G401 (cell line): ENCODE results near the gene AP3S1. TPM values are rescaled to one million over a fixed set of nuclear protein-coding genes. Genes with fewer than 3 reads are reported as not detected.
"Not testable (repeated sequence)": the region's sequence is repeated elsewhere in the genome, so short reads cannot be mapped to it uniquely, and the experiment has no call there.

Source experiments
- DNase-seq: peaks from one replicate; pipeline ENCODE4 v3.0.0-alpha.2; 2015; ENCODE audit warnings: low spot score
- in situ Hi-C: cut with HindIII; loops from 2 replicates; pipeline ENCODE4 v1.10.0; 2016; ENCODE audit warnings: low sequenced_read_pairs, mixed read lengths
- total RNA-seq: library from RNA; depleted of rRNA; stranded (reverse); fragments of >200 nt; shearing (Covaris generic); gene quantifications from 2 replicates; pipeline ENCODE4 v1.2.3, GENCODE V29; 2014

The AP3S1 gene
- total RNA-seq, 1 experiment from 2014 or later = 39.2 TPM

DNA sequence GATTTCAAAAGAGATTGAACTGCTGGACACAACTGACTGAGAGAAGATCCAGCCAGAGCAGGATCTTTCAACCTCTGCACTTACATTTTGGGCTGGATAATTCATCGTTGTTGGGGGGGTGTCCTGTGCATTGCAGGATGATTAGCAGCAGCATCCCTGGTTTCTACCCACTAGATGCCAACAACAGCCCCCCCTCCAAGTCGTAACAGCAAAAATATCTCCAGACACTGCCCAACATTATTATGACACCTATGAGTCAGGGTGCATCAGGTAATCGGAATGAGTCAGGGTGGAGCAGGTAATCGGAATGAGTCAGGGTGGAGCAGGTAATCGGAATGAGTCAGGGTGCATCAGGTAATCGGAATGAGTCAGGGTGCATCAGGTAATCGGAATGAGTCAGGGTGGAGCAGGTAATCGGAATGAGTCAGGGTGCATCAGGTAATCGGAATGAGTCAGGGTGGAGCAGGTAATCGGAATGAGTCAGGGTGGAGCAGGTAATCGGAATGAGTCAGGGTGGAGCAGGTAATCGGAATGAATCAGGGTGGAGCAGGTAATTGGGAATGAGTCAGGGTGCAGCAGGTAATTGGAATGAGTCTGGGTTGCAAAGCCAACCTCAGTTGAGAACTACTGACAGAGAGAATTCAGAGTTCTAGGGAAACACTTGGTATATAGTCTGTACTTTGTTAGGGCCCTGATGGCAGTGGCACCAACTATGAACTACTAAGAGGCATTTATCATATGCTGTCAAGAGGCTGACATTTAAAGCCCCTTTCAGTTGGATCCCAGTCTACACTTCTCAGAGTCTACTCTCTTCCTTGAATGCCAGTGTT lies 87.1 kb downstream of the AP3S1 start:
- DNase-seq, in situ Hi-C loops: not testable (repeated sequence)

DNA sequence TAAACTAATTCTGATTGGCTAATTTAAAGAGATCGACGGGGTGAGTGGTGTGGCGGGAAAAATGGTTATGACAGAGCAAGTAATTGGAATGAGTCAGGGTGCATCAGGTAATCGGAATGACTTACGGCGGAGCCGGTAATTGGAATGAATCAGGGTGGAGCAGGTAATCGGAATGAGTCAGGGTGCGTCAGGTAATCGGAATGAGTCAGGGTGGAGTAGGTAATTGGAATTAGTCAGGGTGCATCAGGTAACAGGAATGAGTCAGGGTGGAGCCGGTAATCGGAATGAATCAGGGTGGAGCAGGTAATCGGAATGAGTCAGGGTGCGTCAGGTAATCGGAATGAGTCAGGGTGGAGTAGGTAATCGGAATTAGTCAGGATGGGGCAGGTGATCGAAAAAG lies 88.4 kb downstream of the AP3S1 start:
- DNase-seq, in situ Hi-C loops: not testable (repeated sequence)

DNA sequence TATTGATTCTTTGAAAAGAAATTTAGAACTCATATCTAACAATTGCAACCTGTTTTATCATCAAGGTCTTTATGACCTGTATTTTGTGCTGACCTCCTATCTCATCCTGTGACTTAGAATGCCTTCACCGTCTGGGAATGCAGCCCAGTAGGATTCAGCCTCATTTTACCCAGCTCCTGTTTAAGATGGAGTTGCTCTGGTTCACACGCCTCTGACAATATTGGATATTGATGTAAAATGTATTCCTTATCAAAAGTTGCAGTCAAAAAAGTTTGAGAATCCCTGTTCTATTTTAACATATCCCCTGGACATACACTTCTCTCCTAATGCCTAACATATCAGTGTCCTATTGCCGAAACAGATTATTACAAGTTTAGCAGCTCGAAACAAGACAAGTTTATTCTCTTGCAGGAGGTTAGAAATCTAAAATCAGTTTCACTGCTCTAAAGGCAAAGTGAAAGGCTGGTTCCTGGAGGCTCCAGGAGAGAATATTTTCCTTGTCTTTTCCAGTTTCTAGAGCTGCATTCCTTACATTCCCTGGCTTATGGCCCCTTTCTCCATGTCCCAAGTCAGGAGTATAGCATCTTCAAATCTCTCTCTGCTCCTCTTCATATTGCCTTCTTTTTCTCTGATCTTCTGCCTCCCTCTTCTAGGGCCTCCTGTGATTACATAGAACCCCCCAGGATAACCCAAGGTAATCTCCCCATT lies 89.0 kb downstream of the AP3S1 start:
- in situ Hi-C loops = no loop called here
- no peak for DNase-seq

DNA sequence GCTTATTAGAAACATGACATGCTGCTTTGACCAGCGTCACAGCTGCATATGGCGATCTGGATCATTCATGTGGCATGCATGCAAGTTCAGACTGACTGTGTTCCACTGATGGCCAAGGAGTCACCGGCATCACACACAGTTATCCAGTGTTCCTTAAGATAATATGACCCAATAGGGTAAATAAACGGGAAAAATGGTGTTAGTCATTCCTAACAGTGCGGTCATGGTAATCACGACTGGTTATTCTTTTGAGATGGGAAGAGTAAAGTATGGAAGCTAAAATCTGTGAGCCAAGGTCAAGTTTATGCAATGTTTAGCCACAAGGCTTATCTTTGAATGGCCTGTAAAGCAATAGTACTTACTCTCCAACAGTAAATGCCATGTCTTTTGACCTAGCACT lies 91.3 kb downstream of the AP3S1 start:
- in situ Hi-C loops = no loop called here
- no peak for DNase-seq

DNA sequence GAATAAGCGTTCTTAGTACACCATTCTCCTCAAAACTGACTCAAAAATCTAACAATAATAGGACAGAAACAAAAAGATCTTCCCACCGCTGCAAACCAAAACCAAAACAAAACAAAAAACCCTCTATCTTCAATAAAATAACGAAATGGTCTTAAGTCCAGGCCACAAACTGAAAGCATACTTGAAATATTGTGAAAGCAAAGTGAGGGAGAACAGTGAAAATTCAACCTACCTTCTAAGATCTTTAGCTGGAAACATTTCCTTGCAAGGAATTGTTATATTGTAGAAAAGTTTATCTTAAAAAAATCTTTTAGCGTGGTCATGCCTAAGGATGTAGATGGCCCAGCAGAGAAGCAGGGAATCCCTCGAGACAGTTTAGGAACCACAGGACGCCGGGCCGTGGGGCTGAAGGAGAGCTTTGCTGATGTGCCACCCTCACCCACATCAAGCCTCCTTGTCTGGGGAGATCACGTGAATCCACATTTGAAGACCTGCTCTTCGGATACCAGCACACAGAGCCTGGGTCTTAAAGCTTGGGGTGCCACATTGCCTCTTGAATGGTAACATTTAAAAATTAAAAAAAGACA lies 92.7 kb downstream of the AP3S1 start:
- no peak for DNase-seq
- in situ Hi-C loops = no loop called here

DNA sequence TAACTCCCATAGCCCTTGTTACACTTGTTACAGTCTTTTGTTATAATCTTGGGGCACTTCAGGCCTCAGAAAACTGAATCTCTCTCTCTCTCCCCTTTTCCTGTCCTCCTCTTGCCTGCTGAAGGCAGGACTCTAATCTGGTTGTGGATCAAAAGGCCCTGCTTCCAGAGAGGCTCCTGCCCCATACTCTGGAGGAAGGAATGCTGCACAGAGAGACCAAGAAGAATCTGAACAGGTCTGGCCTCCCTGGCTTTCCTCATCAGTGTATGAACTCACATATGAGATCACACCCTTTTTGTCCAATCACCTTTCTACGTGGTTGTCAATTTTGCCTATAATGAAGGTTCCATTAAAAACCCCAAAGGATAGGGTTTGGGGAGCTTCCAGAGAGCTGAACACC lies 94.3 kb downstream of the AP3S1 start:
- in situ Hi-C loops = no loop called here
- no peak for DNase-seq

DNA sequence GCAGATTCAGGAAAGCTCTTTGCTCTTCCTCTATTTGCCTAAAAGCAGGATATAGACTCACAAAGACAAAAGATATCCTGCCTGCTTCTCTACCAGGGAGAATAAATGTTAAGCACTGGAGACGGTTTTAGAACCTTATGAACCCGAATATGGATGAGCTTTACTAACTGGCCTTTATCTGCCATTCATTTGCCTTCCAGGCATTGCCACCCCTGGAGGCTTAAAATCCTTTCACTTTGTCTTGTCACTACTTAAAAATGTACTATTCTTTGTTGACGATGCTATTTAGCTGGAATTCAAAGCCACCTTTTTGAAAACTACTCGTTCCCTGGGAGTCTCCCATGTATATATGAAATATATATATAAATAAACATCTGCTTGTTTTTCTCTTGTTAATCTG lies 97.3 kb downstream of the AP3S1 start:
- DNase-seq = no peak
- in situ Hi-C loops = no loop called here

DNA sequence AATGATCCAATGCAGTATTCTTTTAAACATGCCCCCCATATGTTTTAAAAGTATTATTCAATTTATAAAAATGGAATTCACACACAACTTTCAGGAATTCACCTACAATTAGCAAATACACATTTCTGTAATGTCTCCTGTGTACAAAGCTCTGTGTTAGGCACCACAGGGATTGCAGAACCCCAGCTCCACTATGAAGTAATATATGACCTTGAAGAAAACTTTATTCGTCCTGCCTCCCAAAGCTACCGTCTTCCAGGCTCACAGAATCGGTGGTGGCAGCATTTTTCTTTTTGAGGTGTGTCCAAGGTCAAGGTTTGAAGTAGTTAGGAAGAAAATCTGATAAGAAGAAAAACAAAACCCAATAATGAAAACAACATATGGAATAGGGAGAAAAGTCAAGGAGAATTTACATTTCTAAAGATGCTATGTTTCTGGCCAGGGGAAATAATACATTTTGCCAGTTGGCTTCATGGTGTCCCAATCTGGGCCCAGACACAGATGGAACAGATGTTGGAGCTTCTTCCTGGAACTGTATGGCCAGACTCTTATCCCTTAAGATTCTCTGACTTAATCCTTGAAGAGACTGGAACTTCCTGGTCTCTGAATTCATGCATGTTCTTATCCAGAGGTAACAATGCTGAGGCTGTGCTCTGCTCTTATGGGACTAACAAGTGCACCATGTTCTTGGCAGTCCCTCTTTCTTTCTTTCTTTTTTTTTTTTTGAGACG lies 98.5 kb downstream of the AP3S1 start:
- no peak for DNase-seq
- in situ Hi-C loops = no loop called here

DNA sequence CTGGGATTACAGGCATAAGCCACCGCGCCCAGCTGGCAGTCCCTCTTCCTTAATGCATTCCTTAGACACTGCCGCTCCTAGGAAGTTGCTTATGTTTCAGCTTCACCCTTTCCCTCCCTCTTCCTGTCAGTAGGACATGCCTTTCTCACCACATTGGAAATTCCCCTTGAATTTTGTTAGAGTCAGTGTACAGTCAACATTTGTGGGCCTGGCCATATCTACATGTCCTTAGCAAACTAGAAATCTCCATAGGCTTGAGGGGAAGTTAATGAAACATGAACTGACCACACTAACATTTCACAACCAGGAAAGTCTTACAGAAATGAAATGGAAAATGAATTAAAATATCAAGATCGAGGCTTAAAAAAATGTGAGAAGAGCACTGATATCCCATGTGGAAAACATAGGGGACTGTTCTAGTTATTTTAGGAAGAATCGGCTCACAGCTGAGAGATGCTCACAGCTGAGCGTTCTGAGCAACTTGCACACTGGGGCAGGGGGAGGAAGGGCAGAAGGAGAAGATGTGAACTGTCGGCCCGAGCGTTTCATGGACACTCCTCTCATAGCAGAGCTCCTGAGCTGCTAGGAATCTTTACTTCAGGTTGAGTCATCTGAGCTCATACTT lies 99.4 kb downstream of the AP3S1 start:
- in situ Hi-C loops = no loop called here
- DNase-seq = no peak

DNA sequence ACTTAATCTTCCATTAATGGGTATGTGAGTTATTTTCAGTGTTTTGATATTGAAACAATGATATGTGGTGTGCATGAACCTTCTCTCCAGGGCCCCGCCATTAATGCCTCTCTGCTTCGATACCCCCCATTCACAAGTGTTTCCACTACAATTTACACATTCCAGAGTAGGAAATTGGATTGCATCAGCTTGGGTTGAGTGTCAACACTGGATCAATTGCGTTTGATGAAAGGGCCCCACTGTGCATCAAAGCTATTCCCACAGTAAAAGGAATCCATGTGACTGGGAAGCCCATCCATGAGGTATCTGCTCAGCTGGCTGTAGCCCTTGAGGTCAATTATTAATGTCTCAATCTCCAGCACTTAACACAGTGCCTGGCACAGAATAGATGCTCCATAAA lies 102.8 kb downstream of the AP3S1 start:
- no peak for DNase-seq
- in situ Hi-C loops = no loop called here

DNA sequence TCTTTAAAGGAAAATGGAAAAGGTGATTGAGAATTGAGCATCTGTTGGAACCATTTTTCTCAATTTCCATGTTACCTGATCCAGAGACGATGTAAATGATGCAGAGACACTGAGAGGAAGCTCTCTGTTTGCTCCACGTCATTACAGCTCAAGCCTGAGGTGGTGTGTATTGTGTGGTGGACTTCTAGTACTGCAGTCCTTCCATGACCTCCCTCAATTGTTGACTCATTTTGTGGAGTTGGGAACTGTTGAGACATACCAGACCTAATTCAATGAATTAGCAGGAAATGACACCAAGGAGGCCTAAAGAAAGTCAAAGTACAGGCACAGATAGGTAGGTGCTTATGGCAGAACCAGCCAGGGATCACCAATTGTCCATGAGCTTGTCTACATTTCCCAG lies 104.9 kb downstream of the AP3S1 start:
- in situ Hi-C loops = no loop called here

DNA sequence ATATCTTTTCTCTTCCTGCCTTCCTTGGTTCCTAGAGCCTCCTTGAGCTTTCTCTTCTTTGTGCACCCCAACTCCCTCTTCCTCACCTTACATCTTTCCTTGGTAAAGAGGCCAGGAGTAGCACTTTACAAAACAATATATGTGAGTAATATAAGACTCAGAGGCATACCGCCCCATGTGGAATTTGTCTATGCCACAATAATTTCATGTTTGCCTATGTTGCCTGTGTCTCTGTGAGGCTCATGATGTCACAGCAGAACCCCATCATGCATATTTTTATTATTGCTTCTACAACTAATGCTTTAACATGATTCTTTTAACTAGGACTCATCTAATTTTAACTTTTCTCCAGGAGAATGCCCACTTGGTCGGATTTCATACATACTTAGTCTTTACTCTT lies 105.5 kb downstream of the AP3S1 start:
- in situ Hi-C loops = no loop called here
- DNase-seq = no peak

More for the DNA sequence above, 104.9 kb downstream of the AP3S1 start:
- DNase-seq = no peak

DNA sequence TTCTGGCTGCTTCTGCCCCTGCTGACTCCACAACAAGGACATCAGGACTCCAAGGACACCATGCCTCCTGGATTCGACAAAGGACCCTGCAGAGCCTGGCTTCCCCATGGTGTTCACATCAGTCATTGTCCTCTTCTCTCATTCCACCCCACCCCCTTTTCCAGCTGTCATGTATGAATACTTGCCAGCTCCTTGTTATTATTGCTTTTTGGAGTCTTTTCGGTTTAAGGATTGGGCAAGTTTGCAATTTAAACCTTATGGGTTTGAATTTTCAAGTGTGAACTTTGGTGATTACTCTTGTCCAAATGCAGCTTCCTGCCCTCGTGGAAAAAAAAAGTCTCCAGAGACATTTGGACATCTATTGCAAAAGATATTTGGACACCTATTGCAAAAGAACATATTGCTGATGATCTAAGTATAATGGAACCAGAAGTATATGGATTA lies 106.4 kb downstream of the AP3S1 start:
- in situ Hi-C loops = no loop called here
- no peak for DNase-seq

DNA sequence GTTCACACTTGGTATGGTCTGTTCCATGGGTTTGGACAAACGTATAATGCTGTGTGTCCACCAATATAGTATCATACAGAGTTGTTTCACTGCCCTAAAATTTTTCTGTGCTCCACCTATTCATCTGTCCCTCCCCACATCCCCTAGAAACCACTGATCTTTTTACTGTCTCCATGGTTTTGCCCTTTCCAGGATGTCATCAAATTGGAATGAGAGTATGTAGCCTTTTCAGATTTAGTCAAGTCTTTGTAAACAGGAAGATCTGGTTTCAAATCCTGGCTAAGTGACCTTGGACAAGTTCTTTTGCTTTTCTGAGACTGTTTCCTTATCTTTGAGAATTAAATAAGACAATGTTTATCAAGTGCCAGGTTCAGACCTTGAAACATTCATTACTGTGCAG lies 107.4 kb downstream of the AP3S1 start:
- in situ Hi-C loops = no loop called here
- DNase-seq = no peak

DNA sequence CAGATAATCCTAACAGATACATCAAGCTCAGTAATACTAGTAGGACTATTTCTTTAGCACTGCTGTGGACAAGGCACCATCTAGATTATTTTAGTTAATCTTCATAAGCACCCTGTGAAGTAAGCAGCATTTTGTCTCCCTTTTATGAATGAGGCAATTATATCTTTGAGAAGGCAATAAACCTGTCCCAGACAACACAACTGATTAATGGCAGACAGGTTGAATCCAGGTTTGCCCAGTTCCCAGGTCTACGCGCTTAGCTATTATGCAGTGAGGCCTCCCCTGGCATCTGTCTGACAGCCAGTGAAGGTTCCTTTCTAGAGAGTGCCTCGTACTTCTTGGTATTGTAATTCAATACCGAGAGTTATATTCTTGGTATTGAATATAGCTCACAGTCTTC lies 110.9 kb downstream of the AP3S1 start:
- DNase-seq = no peak
- in situ Hi-C loops = no loop called here

DNA sequence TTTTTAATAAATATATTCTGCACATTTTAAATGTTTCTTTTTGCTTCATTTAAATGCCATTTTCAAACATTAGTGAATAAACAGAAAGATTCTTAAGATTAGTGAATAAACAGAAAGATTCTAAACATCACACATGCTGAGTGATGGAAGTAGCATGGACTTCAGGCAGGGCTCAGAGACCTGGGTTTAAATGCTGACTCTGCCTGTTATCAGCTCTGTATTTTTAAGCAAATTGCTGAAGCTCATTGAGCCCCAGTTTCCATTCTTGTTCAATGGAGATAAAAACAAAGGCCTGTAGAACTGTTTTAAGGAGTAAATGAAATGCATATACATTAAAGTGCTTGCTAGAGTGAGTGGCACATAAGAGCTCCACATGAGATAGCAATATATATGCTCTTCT lies 112.4 kb downstream of the AP3S1 start:
- no peak for DNase-seq
- in situ Hi-C loops = no loop called here

DNA sequence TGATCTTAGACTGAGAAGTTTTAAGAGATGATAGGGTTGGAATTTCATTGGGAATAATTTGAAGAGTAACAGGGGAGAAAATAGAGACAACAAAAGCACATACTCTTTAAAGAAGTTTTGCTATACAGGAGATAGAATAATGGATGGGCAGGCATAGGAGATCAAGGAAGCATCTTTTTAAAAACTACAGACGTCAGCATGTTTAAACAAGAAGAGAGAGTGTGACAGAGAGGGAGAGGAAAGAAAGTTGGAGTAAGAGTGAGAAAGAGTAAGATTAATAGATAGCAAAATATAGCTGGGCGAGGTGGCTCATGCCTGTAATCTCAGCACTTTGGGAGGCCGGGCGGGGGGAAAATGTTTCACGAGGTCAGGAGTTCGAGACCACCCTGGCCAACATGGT lies 115.2 kb downstream of the AP3S1 start:
- in situ Hi-C loops = no loop called here
- DNase-seq = no peak

DNA sequence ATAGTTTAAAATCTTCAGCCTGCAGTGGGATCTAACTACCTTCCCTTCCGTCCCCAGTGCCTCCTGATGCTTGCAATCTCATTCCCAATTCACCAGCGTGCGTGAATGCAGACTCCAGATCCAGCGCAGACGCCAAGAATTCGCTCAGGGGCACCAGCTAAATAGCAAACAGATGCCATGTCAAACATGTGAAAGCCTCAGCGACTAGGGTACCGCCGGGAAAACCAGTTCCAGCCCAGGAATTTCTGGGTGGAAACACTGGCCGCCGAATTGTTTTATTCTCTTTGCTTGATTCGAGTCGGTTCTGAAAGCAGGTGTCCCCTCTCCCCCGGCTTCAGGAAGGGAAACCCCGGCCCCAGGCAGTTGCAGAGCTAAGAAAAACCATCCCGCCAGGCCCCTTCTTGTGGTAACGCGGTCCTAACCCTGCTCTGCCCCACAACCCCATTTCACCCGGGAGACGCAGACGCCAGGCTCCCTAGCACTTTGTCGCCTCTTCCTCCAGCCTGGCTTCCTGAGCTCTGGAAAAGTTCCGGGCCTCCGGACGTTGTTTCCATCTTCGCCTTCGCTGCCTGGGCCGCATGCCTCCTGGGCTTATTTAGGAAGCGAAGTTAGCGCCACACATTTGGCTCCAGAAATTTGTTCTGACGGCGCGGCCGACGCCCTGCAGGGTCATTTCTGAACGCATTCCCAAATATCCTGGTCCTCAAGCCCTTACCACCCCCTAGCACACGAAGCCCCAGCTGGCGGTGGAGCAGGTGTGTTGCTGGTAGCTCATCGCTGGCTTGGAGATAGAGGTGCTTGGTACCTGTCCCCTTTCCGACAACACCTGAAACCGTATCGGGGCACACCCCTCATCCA lies 119.9 kb downstream of the AP3S1 start:
- in situ Hi-C loops = no loop called here
- no peak for DNase-seq

DNA sequence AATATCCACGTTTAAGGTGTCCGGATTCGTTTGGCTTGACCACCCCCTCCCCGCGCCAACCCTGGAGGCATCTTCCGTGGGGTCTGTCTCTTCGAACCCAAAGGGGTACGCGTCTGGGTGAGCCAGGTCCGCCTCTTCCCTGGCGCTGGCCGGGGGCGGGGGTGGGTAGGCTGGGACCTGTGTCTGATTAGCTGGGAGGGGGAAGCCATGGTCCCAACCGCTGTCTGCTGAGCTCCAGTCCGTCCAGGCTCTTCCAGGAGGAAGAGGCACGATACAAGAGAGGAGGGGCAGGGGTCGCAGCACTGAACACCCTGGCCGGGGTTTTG lies 120.5 kb downstream of the AP3S1 start, which contains the start of gene LVRN:
TSS of gene LVRN (plus strand) at position 237 of the 326 bp plus-strand sequence. CDS start 143 bp downstream, outside the sequence.
- in situ Hi-C loops = no loop called here
- no peak for DNase-seq
